IMR-90 (cell line): Measurements from ENCODE around the gene IL1F10. TPM values are rescaled to one million over a fixed set of nuclear protein-coding genes. Genes with fewer than 3 reads are reported as not detected.

Experiments used
- ATAC-seq: fragments of 200-7000 bp; cut with Tn5 transposase; 2 replicates; pipeline ENCODE4 v1.9.1; 2020; ENCODE audit warnings: low read depth, mild to moderate bottlenecking, moderate library complexity
- BruUV-seq: library from RNA; stranded (reverse); fragments of 400-500 nt; replicated peaks from 2 replicates; lab custom pipeline; 2021; lab: Mats Ljungman, UMichigan
- CTCF ChIA-PET: fragments of 300-600 bp; formaldehyde crosslinking; extraction: SDS; loops from one replicate; lab custom pipeline; 2021; ENCODE audit warnings: antibody characterized with exemption; lab: Yijun Ruan, JAX
- POLR2A ChIA-PET: fragments of 300-600 bp; sonication (Branson Sonifier 250); formaldehyde crosslinking; loops from one replicate; lab custom pipeline; 2022; ENCODE audit warnings: antibody characterized with exemption; ENCODE audit not compliant: unreplicated experiment; lab: Charles Lee
- DNase-seq: peaks from one replicate; pipeline ENCODE4 v3.0.0; 2013
- H2AFZ ChIP-seq: replicated peaks from 2 replicates; pipeline ENCODE3; 2013; ENCODE audit warnings: low read length, mild to moderate bottlenecking; ENCODE audit not compliant: poor library complexity
- H2AK5ac ChIP-seq: 2 replicates; pipeline ENCODE4 v1.6.1; 2013; ENCODE audit warnings: low read depth, low read length, inconsistent platforms
- H2AK9ac ChIP-seq: replicated peaks from 2 replicates; pipeline ENCODE3; 2013; ENCODE audit warnings: mild to moderate bottlenecking, low read depth, low read length, moderate library complexity; ENCODE audit not compliant: poor library complexity
- H2BK120ac ChIP-seq: 2 replicates; pipeline ENCODE4 v1.6.1; 2013; ENCODE audit warnings: low read depth, low read length, inconsistent platforms
- H2BK15ac ChIP-seq: 3 replicates; pipeline ENCODE4 v1.6.1; 2013; ENCODE audit warnings: low read depth, low read length, inconsistent platforms
- H2BK20ac ChIP-seq: 2 replicates; pipeline ENCODE4 v1.6.1; 2013; ENCODE audit warnings: low read depth, mild to moderate bottlenecking, inconsistent platforms, low read length, moderate library complexity
- H2BK5ac ChIP-seq: 2 replicates; pipeline ENCODE4 v1.6.1; 2013; ENCODE audit warnings: mild to moderate bottlenecking, low read depth, low read length, inconsistent platforms; ENCODE audit not compliant: poor library complexity, severe bottlenecking
- H3K14ac ChIP-seq: replicated peaks from 2 replicates; pipeline ENCODE4 v1.6.1; 2013; ENCODE audit warnings: low read depth, low read length, inconsistent platforms
- H3K18ac ChIP-seq: 2 replicates; pipeline ENCODE4 v1.6.1; 2013; ENCODE audit warnings: low read depth, low read length, control low read depth
- H3K23ac ChIP-seq: 2 replicates; pipeline ENCODE4 v1.6.1; 2013; ENCODE audit warnings: low read depth, low read length, inconsistent platforms
- H3K27ac ChIP-seq: 2 replicates; pipeline ENCODE4 v1.5.1; 2013; ENCODE audit warnings: mild to moderate bottlenecking, control low read depth, low read length; ENCODE audit not compliant: insufficient read depth
- H3K27me3 ChIP-seq: 2 replicates; pipeline ENCODE4 v1.6.1; 2013; ENCODE audit warnings: low read length; ENCODE audit not compliant: control insufficient read depth, insufficient read depth
- H3K36me3 ChIP-seq: 2 replicates; pipeline ENCODE4 v1.6.1; 2013; ENCODE audit warnings: low read length, mixed read lengths; ENCODE audit not compliant: control insufficient read depth, insufficient read depth
- H3K4ac ChIP-seq: 2 replicates; pipeline ENCODE4 v1.6.1; 2013; ENCODE audit warnings: low read depth, low read length, inconsistent platforms
- H3K4me1 ChIP-seq: 2 replicates; pipeline ENCODE4 v1.6.1; 2013; ENCODE audit warnings: low read length, mixed read lengths; ENCODE audit not compliant: control insufficient read depth, insufficient read depth
- H3K4me2 ChIP-seq: 2 replicates; pipeline ENCODE4 v1.6.1; 2013; ENCODE audit warnings: low read depth, mild to moderate bottlenecking, control low read depth, low read length, moderate library complexity
- H3K4me3 ChIP-seq: 2 replicates; pipeline ENCODE4 v1.5.1; 2013; ENCODE audit warnings: low read depth, mild to moderate bottlenecking, control low read depth, low read length, moderate library complexity; ENCODE audit not compliant: insufficient read depth
- H3K56ac ChIP-seq: 2 replicates; pipeline ENCODE4 v1.6.1; 2013; ENCODE audit warnings: low read length, inconsistent platforms; ENCODE audit not compliant: insufficient read depth; ENCODE audit errors: extremely low read depth
- H3K79me1 ChIP-seq, 2 experiments: 2 replicates each; pipeline ENCODE4 v1.6.1; 2013; ENCODE audit warnings: low read length in 2 of 2, inconsistent platforms in 1 of 2, low read depth in 1 of 2
- H3K9ac ChIP-seq: 2 replicates; pipeline ENCODE4 v1.6.1; 2013; ENCODE audit warnings: low read depth, low read length, control low read depth
- H3K9me1 ChIP-seq: 2 replicates; pipeline ENCODE4 v1.6.1; 2013; ENCODE audit warnings: low read length, inconsistent platforms; ENCODE audit not compliant: insufficient read depth
- H3K9me3 ChIP-seq: 2 replicates; pipeline ENCODE4 v1.6.1; 2013; ENCODE audit warnings: low read length; ENCODE audit not compliant: control insufficient read depth, insufficient read depth
- H4K20me1 ChIP-seq: 2 replicates; pipeline ENCODE4 v1.6.1; 2013; ENCODE audit warnings: low read length, inconsistent platforms; ENCODE audit not compliant: insufficient read depth
- H4K5ac ChIP-seq: 2 replicates; pipeline ENCODE4 v1.6.1; 2013; ENCODE audit warnings: mild to moderate bottlenecking, low read depth, low read length, control low read depth
- H4K8ac ChIP-seq, 2 experiments: 2 replicates each; pipeline ENCODE4 v1.6.1; 2013; ENCODE audit warnings: low read depth in 2 of 2, low read length in 2 of 2, control low read depth in 1 of 2, inconsistent platforms in 1 of 2
- H4K91ac ChIP-seq: 2 replicates; pipeline ENCODE4 v1.6.1; 2013; ENCODE audit warnings: low read depth, low read length, inconsistent platforms; ENCODE audit not compliant: insufficient read depth
- BHLHE40 ChIP-seq: fragments of 150-350 bp; IDR thresholded peaks from 2 replicates; pipeline ENCODE4 v1.6.1; 2016; ENCODE audit warnings: mild to moderate bottlenecking, low read depth, low read length
- CEBPB ChIP-seq: IDR thresholded peaks from 2 replicates; pipeline ENCODE4 v1.6.1; 2012; ENCODE audit warnings: low read depth, low read length, improper control_type of control experiment
- CHD1 ChIP-seq: IDR thresholded peaks from 2 replicates; pipeline ENCODE4 v1.6.1; 2012; ENCODE audit warnings: low read depth, low read length, improper control_type of control experiment
- CTCF ChIP-seq: conservative IDR thresholded peaks from 2 replicates; pipeline ENCODE4 v1.5.1; 2012; ENCODE audit warnings: mild to moderate bottlenecking, low read depth, low read length, improper control_type of control experiment
- ELK1 ChIP-seq: fragments of 150-350 bp; IDR thresholded peaks from 2 replicates; pipeline ENCODE4 v1.6.1; 2016; ENCODE audit warnings: low read depth, mild to moderate bottlenecking, low read length, moderate library complexity, borderline replicate concordance
- FOS ChIP-seq: fragments of 150-350 bp; IDR thresholded peaks from 2 replicates; pipeline ENCODE4 v1.6.1; 2016; ENCODE audit warnings: low read depth, low read length
- MAFK ChIP-seq: IDR thresholded peaks from 2 replicates; pipeline ENCODE4 v1.6.1; 2012; ENCODE audit warnings: low read depth, low read length, improper control_type of control experiment
- MAZ ChIP-seq: IDR thresholded peaks from 2 replicates; pipeline ENCODE4 v1.6.1; 2012; ENCODE audit warnings: low read depth, mild to moderate bottlenecking, low read length, improper control_type of control experiment, moderate library complexity, borderline replicate concordance
- MXI1 ChIP-seq: IDR thresholded peaks from 2 replicates; pipeline ENCODE4 v1.6.1; 2012; ENCODE audit warnings: low read depth, mild to moderate bottlenecking, low read length, moderate library complexity, borderline replicate concordance
- NFE2L2 ChIP-seq: fragments of 150-350 bp; IDR thresholded peaks from 2 replicates; pipeline ENCODE4 v1.6.1; 2016; ENCODE audit warnings: low read depth, mild to moderate bottlenecking, low read length
- POLR2A ChIP-seq: IDR thresholded peaks from 2 replicates; pipeline ENCODE4 v1.6.1; 2012; ENCODE audit warnings: mild to moderate bottlenecking, low read depth, low read length
- RAD21 ChIP-seq: IDR thresholded peaks from 2 replicates; pipeline ENCODE4 v1.6.1; 2012; ENCODE audit warnings: low read length, improper control_type of control experiment
- RCOR1 ChIP-seq: IDR thresholded peaks from 2 replicates; pipeline ENCODE4 v1.6.1; 2012; ENCODE audit warnings: mild to moderate bottlenecking, low read length, improper control_type of control experiment; ENCODE audit not compliant: insufficient replicate concordance
- RFX5 ChIP-seq: IDR thresholded peaks from 2 replicates; pipeline ENCODE4 v1.8.0; 2012; ENCODE audit warnings: low read depth, mild to moderate bottlenecking, low read length, moderate library complexity
- SMC3 ChIP-seq: fragments of 150-350 bp; IDR thresholded peaks from 2 replicates; pipeline ENCODE4 v1.6.1; 2016; ENCODE audit warnings: low read depth, mild to moderate bottlenecking, antibody characterized with exemption, low read length, moderate library complexity
- USF2 ChIP-seq: fragments of 150-350 bp; IDR thresholded peaks from 2 replicates; pipeline ENCODE4 v1.6.1; 2017; ENCODE audit warnings: mild to moderate bottlenecking, antibody characterized with exemption, low read length, low read depth
- WGBS, 2 experiments: methylation state at CpG; one replicate each; pipeline versions ENCODE4 v1.1.5 to v1.1.7; 2013; ENCODE audit warnings: missing lambda C conversion rate in 2 of 2; ENCODE audit not compliant: insufficient read length in 1 of 2; ENCODE audit errors: extremely low coverage in 2 of 2; 5-methylcytosine and 5-hydroxymethylcytosine counted together
- dilution Hi-C: fragments of 300-500 bp; cut with HindIII; formaldehyde crosslinking; loops from one replicate; pipeline ENCODE4 v1.14.3; 2018; ENCODE audit warnings: low sequenced_read_pairs; ENCODE audit not compliant: unreplicated experiment
- in situ Hi-C: fragments of 300-500 bp; cut with MboI; formaldehyde crosslinking; loops from 3 replicates; pipeline ENCODE4 v1.14.3; 2019; ENCODE audit warnings: low sequenced_read_pairs, inconsistent platforms, mixed read lengths
- intact Hi-C: fragments of 100-400 bp; cut with micrococcal nuclease; formaldehyde crosslinking; loops from 2 replicates; pipeline ENCODE4 v1.10.0; 2022
- polyA plus RNA-seq, 3 experiments: library from polyadenylated mRNA; depleted of rRNA; stranded (reverse); fragments of >200 nt; gene quantifications; 2 replicates each; pipeline ENCODE4 v1.2.3, GENCODE V29; 2012; ENCODE audit warnings: low replicate concordance in 1 of 3
- total RNA-seq: library from RNA; depleted of rRNA; stranded (reverse); fragments of >200 nt; gene quantifications from 2 replicates; pipeline ENCODE4 v1.2.3, GENCODE V29; 2012

Gene IL1F10
- total and polyA plus RNA-seq, 2 of the 4 experiments (the other 2 are of a cell fraction) = not detected

- POLR2A ChIA-PET = no interaction called here
- Histone ChIP-seq H3K18ac (no peak overlapping the region), H4K91ac (no peak overlapping the region), H3K79me1 (no peaks in the 10 kb centered on the region), H2AK9ac (no peak overlapping the region), H3K9me1 (no peaks in the 10 kb centered on the region), H3K4me1 (no peaks in the 10 kb centered on the region), H4K20me1 (no peaks in the 10 kb centered on the region), H3K9me3 (no peaks in the 10 kb centered on the region), H2BK5ac (no peak overlapping the region), H3K4me2 (no peak overlapping the region), H3K27ac (no peak overlapping the region), H3K56ac (no peak overlapping the region), H4K5ac (no peak overlapping the region), H2BK120ac (no peak overlapping the region), H3K36me3 (no peaks in the 10 kb centered on the region), H2AFZ (no peak overlapping the region), H3K4me3 (no peak overlapping the region), H3K4ac (no peak overlapping the region), H2BK20ac (no peak overlapping the region), H3K23ac (no peak overlapping the region), H3K14ac (no peak overlapping the region), H2BK15ac (no peak overlapping the region), H3K27me3 (peaks cover 8% of the 10 kb centered on the region), H4K8ac (no peak overlapping the region), H2AK5ac (no peak overlapping the region), H3K9ac (no peak overlapping the region)
- TF ChIP-seq MXI1 = no peak
- no peak for TF ChIP-seq MAFK
- no peak for TF ChIP-seq POLR2A
- no peak for TF ChIP-seq ELK1
- no peak for TF ChIP-seq BHLHE40
- TF ChIP-seq NFE2L2 = no peak
- no peak for TF ChIP-seq MAZ
- no peak for TF ChIP-seq USF2
- TF ChIP-seq RAD21 = no peak
- TF ChIP-seq CHD1 = no peak
- no peak for TF ChIP-seq CTCF
- no peak for TF ChIP-seq RCOR1
- no peak for TF ChIP-seq SMC3
- TF ChIP-seq FOS = no peak
- no peak for TF ChIP-seq RFX5
- TF ChIP-seq CEBPB = no peak
- CTCF ChIA-PET = no interaction called here
- dilution Hi-C loops (no loop called here), in situ Hi-C loops (no loop called here), intact Hi-C loops (no loop called here)
- ATAC-seq (no peak), DNase-seq (no peak)
- WGBS, 2 experiments = no CpG with 5 or more reads among the region's 8 CpGs
- no TSS peak for BruUV-seq
Measured at GRCh38 chr2:113083296-113083695, 15.5 kb downstream of the IL1F10 start.
